ENCODE measurements around the gene CLASP1.

- TF ChIP-seq CTCF (IDR thresholded peaks at IDR 0.05; ENCODE audit: control extremely low read depth in 1 of 3, insufficient read depth in 1 of 3, low read depth in 1 of 3, low read length in 3 of 3) (no peak), RBBP5 (IDR thresholded peaks at IDR 0.05; ENCODE audit: borderline replicate concordance, low read depth, low read length) (no peak), SRF (IDR thresholded peaks at IDR 0.05; ENCODE audit: low read depth, low read length) (no peak), SIN3A (conservative IDR thresholded peaks at IDR 0.05 in 1 of 2, IDR thresholded peaks at IDR 0.05 in 1 of 2; ENCODE audit: low read depth in 1 of 2, low read length in 2 of 2) (no peak), GTF2F1 (IDR thresholded peaks at IDR 0.05; ENCODE audit: borderline replicate concordance, low read depth, low read length) (no peak), CREB1 (IDR thresholded peaks at IDR 0.05) (no peak), GABPA (IDR thresholded peaks at IDR 0.05; ENCODE audit: borderline replicate concordance, insufficient read depth, low read length) (no peak), POLR2A (IDR thresholded peaks at IDR 0.05; ENCODE audit: control extremely low read depth in 1 of 2, low read depth in 2 of 2, low read length in 2 of 2) (no peak), ASH2L (IDR thresholded peaks at IDR 0.05; ENCODE audit: low read length) (no peak), TAF7 (optimal IDR thresholded peaks at IDR 0.05; ENCODE audit: borderline replicate concordance, low read depth, low read length) (no peak)
Observed at GRCh38 chr2:121490584-121491133, 158.6 kb downstream of the CLASP1 start.

Data from H1 (cell line).